ENCODE results near the gene DNMT1.

GRCh38 chr19:10139952-10140351, 54.8 kb downstream of the DNMT1 start:
- TF ChIP-seq GATA2 (IDR thresholded peaks at IDR 0.05; ENCODE audit: low read depth, low read length): no peak
- TF ChIP-seq GATA3 (IDR thresholded peaks at IDR 0.05; ENCODE audit: low read depth, low read length): no peak
